Measurements from ENCODE around the gene SERP2. TPM values are rescaled to one million over a fixed set of nuclear protein-coding genes. Genes with fewer than 3 reads are reported as not detected.

The SERP2 gene
- total and polyA plus RNA-seq, 9 of the 15 experiments (the other 6 are each of a cell fraction or from before 2014, with no cell fraction given), result 0.13 TPM; not detected in 8

GRCh38 chr13:44389876-44390275 is 16.3 kb downstream of the SERP2 start:
- Histone ChIP-seq H3K27ac (ENCODE audit: extremely low read depth, low read depth, low read length) (no peak overlapping the region), H3K9me3 (replicated peaks; ENCODE audit: control insufficient read depth, insufficient read depth, low read depth, low read length) (no peaks in the 10 kb centered on the region), H3K27me3 (ENCODE audit: control insufficient read depth in 2 of 2, insufficient read depth in 2 of 2, low read length in 2 of 2) (no peaks in the 10 kb centered on the region), H3K4me3 (no peak overlapping the region), H2AFZ (ENCODE audit: low read depth, low read length) (no peak overlapping the region), H3K9me1 (ENCODE audit: control insufficient read depth, insufficient read depth, low read length) (no peaks in the 10 kb centered on the region), H3K4me1 (replicated peaks in 1 of 2; ENCODE audit: control insufficient read depth in 2 of 2, insufficient read depth in 2 of 2, low read length in 2 of 2) (peaks cover 23 to 41% of the 10 kb centered on the region in 2 experiments; a peak in 4 of 5 replicates), H3K36me3 (ENCODE audit: control insufficient read depth, insufficient read depth, low read length) (no peaks in the 10 kb centered on the region), H3K9ac (ENCODE audit: insufficient read depth in 1 of 2, low read depth in 2 of 2, low read length in 2 of 2) (no peak overlapping the region), H3K79me2 (ENCODE audit: control insufficient read depth, insufficient read depth, low read length) (no peaks in the 10 kb centered on the region), H4K20me1 (replicated peaks; ENCODE audit: control insufficient read depth, insufficient read depth, low read length) (no peaks in the 10 kb centered on the region), H3K4me2 (ENCODE audit: insufficient read depth, low read length) (no peak overlapping the region)
- ATAC-seq, result no peak
- BruUV-seq (replicated peaks), result no TSS peak
- no peak for DNase-seq (ENCODE audit: extremely low read depth in 1 of 4, low spot score in 3 of 4)
- no peak for FAIRE-seq
- no peak for TF ChIP-seq DDX20 (tag; IDR thresholded peaks at IDR 0.05; ENCODE audit: low read depth)
- TF ChIP-seq ELK1 (CRISPR knock-in tag; IDR thresholded peaks at IDR 0.05), result no peak
- TF ChIP-seq ZKSCAN8 (CRISPR knock-in tag; IDR thresholded peaks at IDR 0.05), result no peak
- intact Hi-C loops (cut with micrococcal nuclease) (loop anchor here (5.0 kb wide), 1 partner anchor 148 kb away; no protein-coding TSS in a partner anchor), in situ Hi-C loops (cut with MboI) (no loop called here)
- ChIA-PET CTCF (ENCODE audit: low intra/inter-chr PET ratio) (no interaction called here), POLR2A (no interaction called here)
- WGBS (ENCODE audit: insufficient coverage, low coverage, missing lambda C conversion rate), result 46% methylated on average over 1 of the region's 1 CpG

DNA sequence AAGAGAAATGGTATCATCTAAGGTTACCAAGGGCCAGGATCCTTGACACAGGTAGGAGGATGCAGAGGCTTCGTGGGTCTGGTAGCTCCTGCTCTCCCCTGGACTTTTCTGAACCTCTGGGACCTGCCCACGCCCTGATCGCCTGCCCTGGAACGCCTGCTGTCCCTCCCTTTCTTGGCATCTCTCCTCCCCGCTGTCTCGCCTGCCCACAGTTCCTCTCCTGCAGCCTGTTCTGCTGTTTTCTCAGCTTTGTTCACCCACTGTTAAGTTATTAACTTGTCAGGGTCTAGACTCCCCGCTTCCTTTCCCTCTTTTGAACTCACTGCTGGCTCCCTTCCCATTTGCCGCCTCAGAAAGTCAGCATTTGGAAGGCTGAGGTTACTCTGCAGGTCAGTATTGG is 19.8 kb downstream of the SERP2 start:
- H2AFZ ChIP-seq (ENCODE audit: low read depth, low read length), result no peak overlapping the region
- in situ Hi-C loops (cut with MboI) (no loop called here), intact Hi-C loops (cut with micrococcal nuclease) (no loop called here)
- no peaks in the 10 kb centered on the region for H4K20me1 ChIP-seq (replicated peaks; ENCODE audit: control insufficient read depth, insufficient read depth, low read length)
- WGBS (ENCODE audit: insufficient coverage, low coverage, missing lambda C conversion rate), result 57% methylated on average over 8 of the region's 8 CpGs
- H3K27me3 ChIP-seq (ENCODE audit: control insufficient read depth in 2 of 2, insufficient read depth in 2 of 2, low read length in 2 of 2), result no peaks in the 10 kb centered on the region
- no peak for DNase-seq (ENCODE audit: extremely low read depth in 1 of 4, low spot score in 3 of 4)
- H3K27ac ChIP-seq (ENCODE audit: extremely low read depth, low read depth, low read length), result no peak overlapping the region
- H3K36me3 ChIP-seq (ENCODE audit: control insufficient read depth, insufficient read depth, low read length), result no peaks in the 10 kb centered on the region
- no peak for FAIRE-seq
- BruUV-seq (replicated peaks), result no TSS peak
- POLR2A ChIA-PET, result interaction anchor here (1.1 kb wide), 1 partner anchor 44 kb away, joined by 3 read pairs; no protein-coding TSS in a partner anchor
- no peak overlapping the region for H3K4me3 ChIP-seq
- CTCF ChIA-PET (ENCODE audit: low intra/inter-chr PET ratio), result no interaction called here
- H3K4me1 ChIP-seq (replicated peaks in 1 of 2; ENCODE audit: control insufficient read depth in 2 of 2, insufficient read depth in 2 of 2, low read length in 2 of 2), result peaks cover 21 to 40% of the 10 kb centered on the region in 2 experiments
- no peaks in the 10 kb centered on the region for H3K79me2 ChIP-seq (ENCODE audit: control insufficient read depth, insufficient read depth, low read length)
- no peak overlapping the region for H3K4me2 ChIP-seq (ENCODE audit: insufficient read depth, low read length)
- H3K9me1 ChIP-seq (ENCODE audit: control insufficient read depth, insufficient read depth, low read length), result no peaks in the 10 kb centered on the region
- H3K9me3 ChIP-seq (replicated peaks; ENCODE audit: control insufficient read depth, insufficient read depth, low read depth, low read length), result no peaks in the 10 kb centered on the region
- ATAC-seq, result no peak
- no peak overlapping the region for H3K9ac ChIP-seq (ENCODE audit: insufficient read depth in 1 of 2, low read depth in 2 of 2, low read length in 2 of 2)
- TF ChIP-seq ARID4B (CRISPR knock-in tag; IDR thresholded peaks at IDR 0.05), result no peak
- TF ChIP-seq FOXK2 (conservative IDR thresholded peaks at IDR 0.05 in 1 of 2, IDR thresholded peaks at IDR 0.05 in 1 of 2; ENCODE audit: low read depth in 2 of 2), result no peak
- no peak for TF ChIP-seq FUS (optimal IDR thresholded peaks at IDR 0.05; ENCODE audit: low read depth, low read length)
- no peak for TF ChIP-seq E2F3 (CRISPR knock-in tag; IDR thresholded peaks at IDR 0.05)
- no peak for TF ChIP-seq DACH1 (IDR thresholded peaks at IDR 0.05; ENCODE audit: partially characterized antibody)
- no peak for TF ChIP-seq ARID1B (IDR thresholded peaks at IDR 0.05)
- no peak for TF ChIP-seq TCF15 (CRISPR knock-in tag; IDR thresholded peaks at IDR 0.05)

Data from K562 (cell line).